Endothelial cell of umbilical vein (primary cell): ENCODE data around the gene CMTR1.

Experiments
- EZH2 ChIP-seq: IDR thresholded peaks from 2 replicates; pipeline ENCODE4 v1.6.1; 2012; ENCODE audit warnings: borderline replicate concordance, low read depth, mild to moderate bottlenecking, moderate library complexity, low read length, inconsistent platforms; ENCODE audit not compliant: severe bottlenecking
- FOS ChIP-seq: IDR thresholded peaks from 2 replicates; pipeline ENCODE4 v1.6.1; 2011; ENCODE audit warnings: mild to moderate bottlenecking, low read length, moderate library complexity, borderline replicate concordance; ENCODE audit not compliant: insufficient read depth
- GATA2 ChIP-seq: IDR thresholded peaks from 2 replicates; pipeline ENCODE4 v1.7.0; 2011; ENCODE audit warnings: low read depth, mild to moderate bottlenecking, moderate library complexity, mixed read lengths, low read length; ENCODE audit not compliant: insufficient read length, insufficient read depth
- JUN ChIP-seq: IDR thresholded peaks from 2 replicates; pipeline ENCODE4 v1.6.1; 2011; ENCODE audit warnings: borderline replicate concordance, low read depth; ENCODE audit not compliant: insufficient read length, insufficient read depth
- MYC ChIP-seq: IDR thresholded peaks from one replicate; pipeline ENCODE4 v1.6.1; 2011; ENCODE audit warnings: mild to moderate bottlenecking, low read depth, low read length
- POLR2A ChIP-seq: IDR thresholded peaks from 2 replicates; pipeline ENCODE4 v1.6.1; 2012; ENCODE audit warnings: low read depth, mild to moderate bottlenecking, control low read depth, low read length
- POLR2AphosphoS5 ChIP-seq: IDR thresholded peaks from 2 replicates; pipeline ENCODE4 v1.6.1; 2012; ENCODE audit warnings: low read depth, mild to moderate bottlenecking, control low read depth, low read length, moderate library complexity; ENCODE audit not compliant: insufficient read depth
- TF ChIP-seq, protein P1 (sequence below), 2 donors: IDR thresholded peaks; 1 replicate in 1 of 2; 2 replicates in 1 of 2; pipeline ENCODE4 v1.5.1; 2011; ENCODE audit warnings: low read length in 2 of 2, mild to moderate bottlenecking in 2 of 2, moderate library complexity in 2 of 2, control low read depth in 1 of 2, inconsistent platforms in 1 of 2, low read depth in 1 of 2; ENCODE audit not compliant: insufficient read depth in 1 of 2; ENCODE audit errors: extremely low read depth in 1 of 2
- TF ChIP-seq, protein P2 (sequence below): IDR thresholded peaks from 2 replicates; pipeline ENCODE4 v1.6.1; 2011; ENCODE audit not compliant: insufficient read depth, insufficient read length

DNA sequence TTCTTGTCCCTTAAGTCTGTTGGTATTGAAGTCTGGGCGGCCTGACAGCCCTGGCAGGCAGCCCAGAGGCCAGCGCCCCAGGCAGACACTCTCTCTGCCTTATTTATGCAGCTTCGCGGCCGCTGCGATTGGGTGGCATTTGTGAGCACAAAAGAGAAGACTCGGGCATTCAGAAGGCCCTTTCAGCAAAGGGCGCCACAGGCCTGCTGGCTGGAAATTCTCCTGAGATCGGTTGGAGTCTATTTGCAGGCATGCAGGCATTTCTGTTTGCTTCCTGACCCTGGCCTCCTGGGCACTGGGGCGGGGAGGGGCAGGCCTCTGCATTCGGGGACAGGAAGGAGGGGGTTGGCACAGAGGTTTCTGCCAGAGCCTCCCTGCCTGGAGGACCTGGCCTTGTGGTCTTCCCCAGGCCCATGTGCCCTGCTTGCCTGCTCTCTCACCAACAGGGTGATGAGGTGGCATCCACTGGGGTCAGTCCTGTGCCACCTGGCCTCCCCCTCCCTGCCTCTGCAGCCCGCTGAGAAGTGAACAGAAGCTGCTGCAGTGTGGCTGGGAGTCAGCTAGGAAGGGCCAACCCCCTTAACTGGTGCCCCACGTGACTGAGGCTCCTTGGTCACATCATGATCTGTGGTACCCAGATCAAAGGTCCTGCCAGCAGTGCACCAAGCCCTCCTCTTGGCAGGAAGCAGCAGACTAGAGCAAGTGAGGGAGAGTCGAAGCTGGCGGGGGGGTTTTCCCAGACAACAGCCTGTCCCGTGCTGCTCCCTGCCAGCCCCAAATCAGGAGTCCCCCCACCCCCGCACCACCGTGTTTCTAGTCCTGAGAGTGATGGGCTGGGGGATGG is 83.3 kb downstream of the CMTR1 start:
- TF ChIP-seq, protein P1, sequence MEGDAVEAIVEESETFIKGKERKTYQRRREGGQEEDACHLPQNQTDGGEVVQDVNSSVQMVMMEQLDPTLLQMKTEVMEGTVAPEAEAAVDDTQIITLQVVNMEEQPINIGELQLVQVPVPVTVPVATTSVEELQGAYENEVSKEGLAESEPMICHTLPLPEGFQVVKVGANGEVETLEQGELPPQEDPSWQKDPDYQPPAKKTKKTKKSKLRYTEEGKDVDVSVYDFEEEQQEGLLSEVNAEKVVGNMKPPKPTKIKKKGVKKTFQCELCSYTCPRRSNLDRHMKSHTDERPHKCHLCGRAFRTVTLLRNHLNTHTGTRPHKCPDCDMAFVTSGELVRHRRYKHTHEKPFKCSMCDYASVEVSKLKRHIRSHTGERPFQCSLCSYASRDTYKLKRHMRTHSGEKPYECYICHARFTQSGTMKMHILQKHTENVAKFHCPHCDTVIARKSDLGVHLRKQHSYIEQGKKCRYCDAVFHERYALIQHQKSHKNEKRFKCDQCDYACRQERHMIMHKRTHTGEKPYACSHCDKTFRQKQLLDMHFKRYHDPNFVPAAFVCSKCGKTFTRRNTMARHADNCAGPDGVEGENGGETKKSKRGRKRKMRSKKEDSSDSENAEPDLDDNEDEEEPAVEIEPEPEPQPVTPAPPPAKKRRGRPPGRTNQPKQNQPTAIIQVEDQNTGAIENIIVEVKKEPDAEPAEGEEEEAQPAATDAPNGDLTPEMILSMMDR (IDR thresholded peaks at IDR 0.05; ENCODE audit: extremely low read depth in 1 of 2, insufficient read depth in 1 of 2, low read depth in 1 of 2, low read length in 2 of 2) = no peak
- TF ChIP-seq POLR2A (no peak), GATA2 (no peak), EZH2 (no peak), MYC (no peak), JUN (no peak), POLR2AphosphoS5 (no peak), FOS (no peak)
- TF ChIP-seq, protein P2, sequence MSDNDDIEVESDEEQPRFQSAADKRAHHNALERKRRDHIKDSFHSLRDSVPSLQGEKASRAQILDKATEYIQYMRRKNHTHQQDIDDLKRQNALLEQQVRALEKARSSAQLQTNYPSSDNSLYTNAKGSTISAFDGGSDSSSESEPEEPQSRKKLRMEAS = no peak
